ENCODE data around the gene IFNAR1. TPM values are rescaled to one million over a fixed set of nuclear protein-coding genes. Genes with fewer than 3 reads are reported as not detected.

Gene IFNAR1
- polyA plus RNA-seq, 3 donors = 16.8 to 95.3 (median 56.2) TPM

DNA sequence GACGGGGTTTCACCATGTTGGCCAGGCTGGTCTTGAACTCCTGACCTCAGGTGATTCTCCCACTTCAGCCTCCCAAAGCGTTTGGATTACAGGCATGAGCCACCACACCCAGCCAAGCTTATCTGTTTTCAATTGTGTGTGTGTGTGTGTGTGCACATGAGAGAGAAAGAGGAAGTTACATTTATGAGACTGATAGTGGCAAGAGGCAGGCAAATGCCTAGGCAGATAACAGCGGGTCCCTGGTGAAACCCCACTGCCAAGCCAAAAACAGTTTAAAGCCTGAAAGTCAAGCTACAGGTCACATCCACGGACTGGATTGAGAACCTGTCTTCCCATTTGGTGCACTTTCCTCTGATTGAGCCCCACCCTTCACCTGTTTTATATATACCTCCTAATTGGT lies 43.4 kb downstream of the IFNAR1 start:
- no peak overlapping the region for H3K4me3 ChIP-seq (replicated peaks in 1 of 3; ENCODE audit: low read depth in 2 of 3, low read length in 3 of 3)

GRCh38 chr21:33368576-33368975 lies 43.8 kb downstream of the IFNAR1 start:
- Histone ChIP-seq H3K36me3 (replicated peaks in 1 of 2; ENCODE audit: control insufficient read depth in 1 of 2, insufficient read depth in 2 of 2, low read length in 2 of 2) (peaks cover 0 to 5% of the 10 kb centered on the region in 2 donors), H3K9me3 (replicated peaks in 1 of 2; ENCODE audit: control insufficient read depth in 1 of 2, insufficient read depth in 1 of 2, low read length in 2 of 2) (peaks cover 16 to 34% of the 10 kb centered on the region in 2 donors), H2AFZ (ENCODE audit: insufficient read depth, low read depth, low read length, poor library complexity, severe bottlenecking) (no peak overlapping the region), H3K27me3 (ENCODE audit: control insufficient read depth in 2 of 2, insufficient read depth in 2 of 2, low read length in 2 of 2) (no peaks in the 10 kb centered on the region), H3K27ac (ENCODE audit: low read depth in 1 of 2, low read length in 2 of 2) (peak overlapping the region in 1 of 2 donors; percentile 0), H3K4me1 (ENCODE audit: control insufficient read depth in 1 of 2, insufficient read depth in 2 of 2, low read length in 2 of 2) (peaks cover 50 to 56% of the 10 kb centered on the region in 2 donors), H4K20me1 (ENCODE audit: insufficient read depth, low read length) (no peaks in the 10 kb centered on the region), H3K79me2 (ENCODE audit: insufficient read depth, low read length) (peaks cover 2% of the 10 kb centered on the region), H3K9ac (ENCODE audit: insufficient read depth, low read length, poor library complexity, severe bottlenecking) (no peak overlapping the region), H3K4me2 (replicated peaks; ENCODE audit: extremely low read depth, low read length, poor library complexity, severe bottlenecking) (no peak overlapping the region), H3K4me3 (replicated peaks in 1 of 3; ENCODE audit: low read depth in 2 of 3, low read length in 3 of 3) (no peak overlapping the region)
- H3K27ac Mint-ChIP-seq = peak overlapping the region in 3 of 7 donors; percentile 50 to 83 (median 61)
- DNase-seq = no peak
- no peak overlapping the region for H3K4me3 Mint-ChIP-seq
- H3K36me3 Mint-ChIP-seq = peaks cover 2 to 12% of the 10 kb centered on the region in 2 donors
- H3K4me1 Mint-ChIP-seq = peaks cover 45% of the 10 kb centered on the region
- peaks cover 24 to 36% (median 26%) of the 10 kb centered on the region in 7 donors for H3K9me3 Mint-ChIP-seq
- intact Hi-C loops (cut with micrococcal nuclease) = loop anchor here in 1 of 2 donors (10.0 kb wide), 1 partner anchor 174 kb away; no protein-coding TSS in a partner anchor
- TF ChIP-seq, protein P1, sequence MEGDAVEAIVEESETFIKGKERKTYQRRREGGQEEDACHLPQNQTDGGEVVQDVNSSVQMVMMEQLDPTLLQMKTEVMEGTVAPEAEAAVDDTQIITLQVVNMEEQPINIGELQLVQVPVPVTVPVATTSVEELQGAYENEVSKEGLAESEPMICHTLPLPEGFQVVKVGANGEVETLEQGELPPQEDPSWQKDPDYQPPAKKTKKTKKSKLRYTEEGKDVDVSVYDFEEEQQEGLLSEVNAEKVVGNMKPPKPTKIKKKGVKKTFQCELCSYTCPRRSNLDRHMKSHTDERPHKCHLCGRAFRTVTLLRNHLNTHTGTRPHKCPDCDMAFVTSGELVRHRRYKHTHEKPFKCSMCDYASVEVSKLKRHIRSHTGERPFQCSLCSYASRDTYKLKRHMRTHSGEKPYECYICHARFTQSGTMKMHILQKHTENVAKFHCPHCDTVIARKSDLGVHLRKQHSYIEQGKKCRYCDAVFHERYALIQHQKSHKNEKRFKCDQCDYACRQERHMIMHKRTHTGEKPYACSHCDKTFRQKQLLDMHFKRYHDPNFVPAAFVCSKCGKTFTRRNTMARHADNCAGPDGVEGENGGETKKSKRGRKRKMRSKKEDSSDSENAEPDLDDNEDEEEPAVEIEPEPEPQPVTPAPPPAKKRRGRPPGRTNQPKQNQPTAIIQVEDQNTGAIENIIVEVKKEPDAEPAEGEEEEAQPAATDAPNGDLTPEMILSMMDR (IDR thresholded peaks at IDR 0.05) = no peak
- WGBS (ENCODE audit: insufficient coverage) = 100% methylated on average over 1 of the region's 3 CpGs
- H3K27me3 Mint-ChIP-seq (ENCODE audit: low read depth in 3 of 3) = no peaks in the 10 kb centered on the region

More for the DNA sequence above, 43.4 kb downstream of the IFNAR1 start:
- WGBS (ENCODE audit: insufficient coverage) = 57% methylated on average over 3 of the region's 4 CpGs
- Histone ChIP-seq H3K36me3 (replicated peaks in 1 of 2; ENCODE audit: control insufficient read depth in 1 of 2, insufficient read depth in 2 of 2, low read length in 2 of 2) (peaks cover 0 to 5% of the 10 kb centered on the region in 2 donors), H3K9ac (ENCODE audit: insufficient read depth, low read length, poor library complexity, severe bottlenecking) (no peak overlapping the region), H4K20me1 (ENCODE audit: insufficient read depth, low read length) (no peaks in the 10 kb centered on the region), H3K79me2 (ENCODE audit: insufficient read depth, low read length) (peaks cover 3% of the 10 kb centered on the region), H2AFZ (ENCODE audit: insufficient read depth, low read depth, low read length, poor library complexity, severe bottlenecking) (no peak overlapping the region), H3K27ac (ENCODE audit: low read depth in 1 of 2, low read length in 2 of 2) (peak overlapping the region in 1 of 2 donors; percentile 0), H3K4me2 (replicated peaks; ENCODE audit: extremely low read depth, low read length, poor library complexity, severe bottlenecking) (no peak overlapping the region), H3K4me1 (ENCODE audit: control insufficient read depth in 1 of 2, insufficient read depth in 2 of 2, low read length in 2 of 2) (peaks cover 49 to 56% of the 10 kb centered on the region in 2 donors), H3K9me3 (replicated peaks in 1 of 2; ENCODE audit: control insufficient read depth in 1 of 2, insufficient read depth in 1 of 2, low read length in 2 of 2) (peaks cover 16 to 34% of the 10 kb centered on the region in 2 donors), H3K27me3 (ENCODE audit: control insufficient read depth in 2 of 2, insufficient read depth in 2 of 2, low read length in 2 of 2) (no peaks in the 10 kb centered on the region)
- peaks cover 24 to 36% (median 26%) of the 10 kb centered on the region in 7 donors for H3K9me3 Mint-ChIP-seq
- TF ChIP-seq, protein P1 (IDR thresholded peaks at IDR 0.05) = no peak
- intact Hi-C loops (cut with micrococcal nuclease) = loop anchor here in 1 of 2 donors (10.0 kb wide), 1 partner anchor 173 kb away; no protein-coding TSS in a partner anchor
- peak in 2 of 3 donors; percentile 38 to 47 for DNase-seq
- no peaks in the 10 kb centered on the region for H3K27me3 Mint-ChIP-seq (ENCODE audit: low read depth in 3 of 3)
- H3K4me1 Mint-ChIP-seq = peaks cover 43% of the 10 kb centered on the region
- peaks cover 2 to 12% of the 10 kb centered on the region in 2 donors for H3K36me3 Mint-ChIP-seq
- no peak overlapping the region for H3K4me3 Mint-ChIP-seq
- H3K27ac Mint-ChIP-seq = peak overlapping the region in 5 of 7 donors; percentile 3 to 85 (median 46)
